CD4-positive, alpha-beta T cell (primary cell): ENCODE measurements around the gene CDKAL1. TPM values are rescaled to one million over a fixed set of nuclear protein-coding genes. Genes with fewer than 3 reads are reported as not detected.

Experiments used
- ATAC-seq: fragments of 200-7000 bp; cut with Tn5 transposase; one replicate; pipeline ENCODE4 v1.10.0; 2022; ENCODE audit warnings: mild to moderate bottlenecking; ENCODE audit not compliant: poor library complexity
- CTCF ChIA-PET: fragments of 350-600 bp; sonication (Branson Sonifier 250); formaldehyde crosslinking; loops from one replicate; lab custom pipeline; 2021; ENCODE audit warnings: antibody characterized with exemption, inconsistent platforms; lab: Charles Lee
- POLR2A ChIA-PET: fragments of 350-600 bp; sonication (Branson Sonifier 250); formaldehyde crosslinking; loops from one replicate; lab custom pipeline; 2021; ENCODE audit warnings: antibody characterized with exemption, inconsistent platforms; lab: Charles Lee
- DNase-seq, 14 experiments: peaks; one replicate each; pipeline ENCODE4 v3.0.0-alpha.2; 2013 to 2020; ENCODE audit warnings: mixed read lengths in 2 of 14
- H3K27ac ChIP-seq, 2 donors: one replicate each; pipeline versions ENCODE4 v1.5.1 to v1.7.0; 2013; ENCODE audit warnings: low read length in 2 of 2, low read depth in 1 of 2, mild to moderate bottlenecking in 1 of 2
- H3K27me3 ChIP-seq, 2 experiments: 1 replicate in 1 of 2; 2 replicates in 1 of 2; pipeline versions ENCODE4 v1.6.1 to v1.7.0; 2013; ENCODE audit warnings: low read length in 2 of 2, control low read depth in 1 of 2, mild to moderate bottlenecking in 1 of 2, moderate library complexity in 1 of 2; ENCODE audit not compliant: insufficient read depth in 2 of 2, control insufficient read depth in 1 of 2
- H3K36me3 ChIP-seq: one replicate; pipeline ENCODE4 v1.6.1; 2013; ENCODE audit warnings: low read length, control low read depth; ENCODE audit not compliant: insufficient read depth
- H3K4me1 ChIP-seq: one replicate; pipeline ENCODE4 v1.6.1; 2013; ENCODE audit warnings: low read length, control low read depth; ENCODE audit not compliant: insufficient read depth
- H3K4me3 ChIP-seq: one replicate; pipeline ENCODE4 v1.5.1; 2013; ENCODE audit warnings: mild to moderate bottlenecking, low read length, moderate library complexity
- H3K9me3 ChIP-seq, 2 experiments: 1 replicate in 1 of 2; 2 replicates in 1 of 2; pipeline versions ENCODE4 v1.6.1 to v1.7.0; 2013; ENCODE audit warnings: low read length in 2 of 2, mild to moderate bottlenecking in 2 of 2, control low read depth in 1 of 2, moderate library complexity in 1 of 2; ENCODE audit not compliant: control insufficient read depth in 1 of 2, insufficient read depth in 1 of 2
- H3K27ac Mint-ChIP-seq: one replicate; pipeline ENCODE4 v1.8.0; 2020; ENCODE audit warnings: mixed read lengths
- H3K27me3 Mint-ChIP-seq: one replicate; pipeline ENCODE4 v1.8.0; 2021; ENCODE audit warnings: mixed read lengths
- H3K36me3 Mint-ChIP-seq: one replicate; pipeline ENCODE4 v1.8.0; 2021; ENCODE audit warnings: low read depth, mixed read lengths
- H3K4me1 Mint-ChIP-seq: one replicate; pipeline ENCODE4 v1.8.0; 2021; ENCODE audit warnings: low read depth, mixed read lengths
- H3K4me3 Mint-ChIP-seq: one replicate; pipeline ENCODE4 v1.8.0; 2020; ENCODE audit warnings: mild to moderate bottlenecking, mixed read lengths
- H3K9me3 Mint-ChIP-seq: one replicate; pipeline ENCODE4 v1.8.0; 2020; ENCODE audit warnings: mixed read lengths
- CTCF ChIP-seq: fragments of 200-600 bp; IDR thresholded peaks from one replicate; pipeline ENCODE4 v1.8.0; 2022; ENCODE audit warnings: antibody characterized with exemption, mild to moderate bottlenecking
- intact Hi-C, 2 experiments: fragments of 100-400 bp; cut with DNase I in 1 of 2; cut with micrococcal nuclease in 1 of 2; formaldehyde crosslinking; loops; one replicate each; pipeline versions ENCODE4 v1.15.1 to v1.9.0; 2023 to 2025; cut with DNase I, micrococcal nuclease
- total RNA-seq, 174 experiments: library from RNA in 2 of 174; stranded (reverse) in 2 of 174; gene quantifications; one replicate each; pipeline ENCODE4 v1.2.3 and lab custom pipeline; 2021 to 2026

The CDKAL1 gene
- total RNA-seq, 2 experiments from 2014 or later, result 21.3 to 23.9 TPM

- H3K4me3 Mint-ChIP-seq, result no peak overlapping the region
- Histone ChIP-seq H3K9me3 (no peaks in the 10 kb centered on the region), H3K27ac (no peak overlapping the region), H3K4me1 (no peaks in the 10 kb centered on the region), H3K36me3 (no peaks in the 10 kb centered on the region), H3K4me3 (no peak overlapping the region), H3K27me3 (no peaks in the 10 kb centered on the region)
- ChIA-PET POLR2A (no interaction called here), CTCF (no interaction called here)
- no peaks in the 10 kb centered on the region for H3K27me3 Mint-ChIP-seq
- DNase-seq (no peak), ATAC-seq (no peak)
- H3K27ac Mint-ChIP-seq, result no peak overlapping the region
- TF ChIP-seq CTCF, result no peak
- no peaks in the 10 kb centered on the region for H3K9me3 Mint-ChIP-seq
- intact Hi-C loops, result no loop called here
- H3K36me3 Mint-ChIP-seq, result peaks cover 23% of the 10 kb centered on the region
- no peaks in the 10 kb centered on the region for H3K4me1 Mint-ChIP-seq
Observed at GRCh38 chr6:21144928-21145327, 610.7 kb downstream of the CDKAL1 start.

GRCh38 chr6:21147995-21148394 is 613.7 kb downstream of the CDKAL1 start:
- ATAC-seq (no peak), DNase-seq (no peak)
- ChIA-PET POLR2A (no interaction called here), CTCF (no interaction called here)
- Mint-ChIP-seq H3K4me1 (no peaks in the 10 kb centered on the region), H3K27ac (no peak overlapping the region), H3K27me3 (no peaks in the 10 kb centered on the region), H3K4me3 (no peak overlapping the region), H3K36me3 (no peaks in the 10 kb centered on the region), H3K9me3 (no peaks in the 10 kb centered on the region)
- Histone ChIP-seq H3K27ac (no peak overlapping the region), H3K4me1 (no peaks in the 10 kb centered on the region), H3K9me3 (no peaks in the 10 kb centered on the region), H3K36me3 (no peaks in the 10 kb centered on the region), H3K4me3 (no peak overlapping the region), H3K27me3 (no peaks in the 10 kb centered on the region)
- intact Hi-C loops, result no loop called here
- TF ChIP-seq CTCF, result no peak

GRCh38 chr6:21149470-21149869 is 615.2 kb downstream of the CDKAL1 start:
- TF ChIP-seq CTCF, result no peak
- H3K4me3 Mint-ChIP-seq, result no peak overlapping the region
- no peak overlapping the region for H3K27ac ChIP-seq
- no peak for ATAC-seq
- H3K9me3 ChIP-seq, result no peaks in the 10 kb centered on the region
- H3K4me3 ChIP-seq, result no peak overlapping the region
- H3K27me3 ChIP-seq, result no peaks in the 10 kb centered on the region
- ChIA-PET CTCF (no interaction called here), POLR2A (interaction anchor here (0.8 kb wide), 1 partner anchor 16 kb away, joined by 3 read pairs; no protein-coding TSS in a partner anchor)
- H3K27ac Mint-ChIP-seq, result no peak overlapping the region
- no peaks in the 10 kb centered on the region for H3K4me1 Mint-ChIP-seq
- intact Hi-C loops, result no loop called here
- H3K36me3 Mint-ChIP-seq, result no peaks in the 10 kb centered on the region
- no peaks in the 10 kb centered on the region for H3K36me3 ChIP-seq
- H3K4me1 ChIP-seq, result no peaks in the 10 kb centered on the region
- no peaks in the 10 kb centered on the region for H3K27me3 Mint-ChIP-seq
- DNase-seq, result no peak
- H3K9me3 Mint-ChIP-seq, result no peaks in the 10 kb centered on the region
